Measurements from ENCODE around the gene NKAPL.
"Not testable (repeated sequence)": the region's sequence is repeated elsewhere in the genome, so short reads cannot be mapped to it uniquely, and the experiment has no call there.

Gene NKAPL

GRCh38 chr6:28296520-28297060, 37.5 kb downstream of the NKAPL start:
- DNase-seq (ENCODE audit: low read depth), result no peak

GRCh38 chr6:28303570-28303969, 44.5 kb downstream of the NKAPL start:
- DNase-seq (ENCODE audit: low read depth), result no peak

- not testable (repeated sequence) for DNase-seq (ENCODE audit: low read depth)
Measured at GRCh38 chr6:28306363-28306762, 47.3 kb downstream of the NKAPL start.

Data from stimulated activated CD8-positive, alpha-beta memory T cell treated with anti-CD3 and anti-CD28 coated beads, Interleukin-12 subunit alpha, Interleukin-12 subunit beta, amount 100 ng/mL, for 4 hours (primary cell).